NCI-H748 (cell line): ENCODE data around the gene HSPB9.
A peak's percentile ranks its signal among the peaks of the same experiment; 100 is the strongest.

Source experiments
- DNase-seq: peaks from one replicate; lab custom pipeline; 2025; ENCODE audit not compliant: unreplicated experiment; lab: John Stamatoyannopoulos, UW

HSPB9 gene, protein sequence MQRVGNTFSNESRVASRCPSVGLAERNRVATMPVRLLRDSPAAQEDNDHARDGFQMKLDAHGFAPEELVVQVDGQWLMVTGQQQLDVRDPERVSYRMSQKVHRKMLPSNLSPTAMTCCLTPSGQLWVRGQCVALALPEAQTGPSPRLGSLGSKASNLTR

DNA sequence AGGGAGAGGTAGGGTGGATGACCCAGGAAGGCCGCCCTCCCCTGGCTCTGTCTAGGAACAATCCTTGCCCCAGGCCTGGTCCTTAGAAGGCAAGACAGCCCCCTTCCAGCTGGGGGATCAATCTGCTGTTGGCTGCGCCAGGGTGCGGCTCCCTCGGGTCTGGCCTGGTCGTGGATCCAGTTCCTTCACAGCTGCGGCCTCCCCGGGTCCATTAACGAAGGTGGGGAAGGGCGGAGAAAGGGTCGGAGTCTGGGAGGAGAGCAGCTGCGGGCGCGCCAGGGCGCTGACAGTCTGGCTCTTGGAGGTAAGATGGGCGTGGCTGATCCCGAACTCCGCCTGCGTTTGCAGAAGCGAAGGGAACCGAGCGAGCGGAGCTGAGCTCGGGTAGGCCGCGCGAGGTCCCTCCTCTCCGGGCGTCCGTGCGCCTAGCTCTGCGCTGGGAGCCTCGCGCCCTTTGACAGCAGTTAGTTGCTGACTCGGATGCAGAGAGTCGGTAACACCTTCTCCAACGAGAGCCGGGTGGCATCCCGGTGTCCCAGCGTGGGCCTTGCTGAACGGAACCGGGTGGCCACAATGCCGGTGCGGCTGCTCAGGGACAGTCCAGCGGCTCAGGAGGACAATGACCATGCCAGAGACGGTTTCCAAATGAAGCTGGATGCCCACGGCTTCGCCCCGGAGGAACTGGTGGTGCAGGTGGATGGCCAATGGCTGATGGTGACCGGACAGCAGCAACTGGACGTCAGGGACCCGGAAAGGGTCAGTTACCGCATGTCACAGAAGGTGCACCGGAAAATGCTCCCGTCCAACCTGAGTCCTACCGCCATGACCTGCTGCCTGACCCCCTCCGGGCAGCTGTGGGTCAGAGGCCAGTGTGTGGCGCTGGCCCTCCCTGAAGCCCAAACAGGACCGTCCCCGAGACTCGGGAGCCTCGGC, at the start of gene HSPB9:
TSS of gene HSPB9 (plus strand) at position 434 of the 933 bp plus-strand sequence. CDS start at position 481, 47 bp downstream.
- DNase-seq: peak; percentile 86

GRCh38 chr17:42075789-42076188, 46.8 kb upstream of the HSPB9 start:
- DNase-seq: no peak

GRCh38 chr17:42076797-42077559, 45.6 kb upstream of the HSPB9 start:
- no peak for DNase-seq

DNA sequence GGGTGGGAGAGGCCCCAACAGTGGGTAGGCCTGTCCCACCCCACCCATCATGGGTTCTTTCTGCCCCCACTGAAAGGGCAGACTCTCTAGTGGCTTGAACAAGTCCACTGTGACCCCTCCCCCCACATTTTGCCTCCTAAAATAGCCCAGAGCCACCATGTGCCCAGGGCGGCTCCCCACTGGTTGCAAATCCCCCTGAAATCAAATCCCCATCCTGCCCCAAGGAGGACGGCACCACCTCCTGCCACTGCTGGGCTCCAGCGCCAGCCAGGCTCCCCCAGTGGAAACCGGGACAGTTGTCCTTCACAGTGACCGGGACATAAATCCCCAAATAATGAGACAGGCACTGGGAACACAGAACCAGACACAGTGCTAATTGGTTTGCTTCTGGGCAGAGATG, 44.8 kb upstream of the HSPB9 start:
- DNase-seq: no peak

DNA sequence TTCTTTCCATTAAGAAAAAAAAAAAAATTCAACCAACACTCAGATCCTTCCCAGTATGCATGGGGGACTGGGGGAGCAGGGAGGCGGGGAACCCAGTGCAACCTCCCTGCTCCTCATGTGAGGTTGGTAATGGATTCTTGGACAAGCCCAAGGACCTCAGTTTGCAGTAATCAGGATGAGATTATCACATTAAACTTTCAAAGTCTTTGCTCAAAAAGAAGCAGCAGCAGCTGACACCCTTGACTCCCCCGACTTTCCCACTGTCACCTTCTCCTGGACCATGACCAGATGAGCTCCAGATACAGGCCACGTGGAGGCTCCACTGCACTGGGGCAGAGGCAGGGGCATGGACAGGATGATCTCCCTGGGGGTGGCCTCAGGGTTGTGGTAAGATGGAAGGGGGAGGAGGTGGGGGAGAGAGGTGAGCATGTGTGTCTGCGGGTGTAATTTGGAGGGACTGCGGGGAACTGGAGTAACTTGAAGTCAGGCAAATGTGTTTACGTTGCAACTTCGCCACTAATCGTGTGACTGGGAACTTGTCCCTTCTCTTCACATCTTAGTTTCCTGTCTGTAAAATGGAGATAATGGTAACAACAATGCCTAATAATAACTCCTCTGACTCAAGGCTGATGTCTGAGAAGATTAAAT, 44.1 kb upstream of the HSPB9 start:
- DNase-seq: no peak

DNA sequence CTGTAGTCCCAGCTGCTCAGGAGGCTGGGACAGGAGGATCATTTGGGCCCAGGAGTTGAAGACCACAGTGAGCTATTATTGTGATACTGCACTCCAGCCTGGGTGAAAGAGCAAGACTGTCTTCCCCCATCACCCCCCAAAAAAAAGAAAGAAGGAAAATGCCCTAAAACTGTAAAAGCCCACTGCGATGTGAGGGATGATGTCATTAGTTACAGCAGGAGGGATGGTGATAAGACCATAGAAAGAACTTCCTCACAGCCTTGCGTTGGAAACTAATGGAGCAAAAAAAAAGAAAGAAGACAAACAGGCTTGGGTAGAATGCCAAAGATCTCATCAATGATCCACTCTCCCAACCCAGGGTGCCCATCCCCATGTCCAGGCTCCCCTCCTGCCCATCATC, 43.1 kb upstream of the HSPB9 start:
- DNase-seq: no peak

DNA sequence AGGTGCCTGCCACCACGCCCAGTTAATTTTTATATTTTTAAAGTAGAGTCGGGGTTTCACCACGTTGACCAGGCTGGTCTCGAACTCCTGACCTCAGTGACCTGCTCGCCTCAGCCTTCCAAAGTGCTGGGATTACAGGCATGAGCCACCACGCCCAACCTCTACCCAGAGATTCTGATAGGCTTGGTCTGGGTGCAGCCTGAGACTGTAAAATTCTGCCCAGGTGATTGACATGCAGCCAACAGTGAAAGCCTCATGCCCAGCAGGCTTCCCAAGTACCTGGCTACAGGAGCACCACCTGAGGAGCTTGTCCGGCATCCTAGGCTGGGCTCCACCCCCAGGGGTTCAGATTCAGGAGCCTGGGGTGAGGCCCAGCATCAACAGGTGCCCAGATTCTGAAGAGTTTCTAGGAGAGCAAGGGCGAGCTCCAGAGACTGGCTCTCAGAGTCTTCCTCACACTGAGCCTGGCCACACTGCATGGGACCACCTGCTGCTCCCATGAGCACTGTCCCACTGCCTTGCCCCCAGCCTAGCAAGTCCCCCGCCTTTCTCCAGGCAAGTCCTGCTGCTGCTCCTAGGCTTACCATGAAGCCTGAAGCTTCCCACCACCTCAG, 41.0 kb upstream of the HSPB9 start:
- no peak for DNase-seq

GRCh38 chr17:42087042-42087701, 35.4 kb upstream of the HSPB9 start:
- DNase-seq: no peak

- DNase-seq: peak; percentile 18
These were observed 34.6 kb upstream of the HSPB9 start for GRCh38 chr17:42087736-42088705.

DNA sequence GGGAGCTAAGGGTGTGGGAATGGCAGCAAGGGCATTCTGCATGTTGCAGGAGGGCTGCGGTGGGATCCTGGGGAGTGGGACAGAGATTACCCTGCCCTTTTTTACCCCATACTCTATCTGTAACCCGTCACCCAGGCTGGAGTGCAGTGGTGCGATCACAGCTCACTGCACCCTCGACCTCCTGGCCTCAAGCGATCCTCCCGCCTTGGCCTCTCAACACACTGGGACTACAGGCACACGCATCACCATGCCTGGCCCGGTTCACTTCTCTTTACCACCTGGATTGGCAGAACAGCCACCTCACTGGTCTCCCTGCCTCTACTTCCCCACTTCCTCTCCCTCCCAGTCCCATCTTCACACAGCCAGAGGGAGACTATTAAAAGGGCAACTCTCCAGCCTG, 33.9 kb upstream of the HSPB9 start:
- DNase-seq: no peak

GRCh38 chr17:42090964-42091790, 31.4 kb upstream of the HSPB9 start:
- DNase-seq: no peak

DNA sequence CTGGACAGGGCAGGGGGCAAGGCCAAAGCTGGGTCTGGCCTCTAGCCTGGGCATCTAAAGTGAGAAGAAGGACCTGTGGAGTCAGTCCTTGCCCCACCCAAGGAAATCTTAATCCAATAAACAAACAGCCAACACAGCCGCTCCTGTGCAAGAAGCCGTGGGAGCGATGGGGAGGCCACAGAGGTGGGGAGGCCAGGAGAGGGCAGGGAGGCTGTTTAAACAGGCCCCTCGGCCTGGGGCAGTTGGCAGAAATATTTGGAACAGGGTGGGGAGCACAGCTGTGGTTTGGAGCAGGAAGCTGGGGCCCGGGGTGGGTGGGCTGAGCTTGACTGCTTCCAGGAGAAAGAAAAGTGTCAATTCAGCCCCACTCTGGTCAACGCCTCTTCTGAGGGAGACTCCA, 29.7 kb upstream of the HSPB9 start:
- no peak for DNase-seq

DNA sequence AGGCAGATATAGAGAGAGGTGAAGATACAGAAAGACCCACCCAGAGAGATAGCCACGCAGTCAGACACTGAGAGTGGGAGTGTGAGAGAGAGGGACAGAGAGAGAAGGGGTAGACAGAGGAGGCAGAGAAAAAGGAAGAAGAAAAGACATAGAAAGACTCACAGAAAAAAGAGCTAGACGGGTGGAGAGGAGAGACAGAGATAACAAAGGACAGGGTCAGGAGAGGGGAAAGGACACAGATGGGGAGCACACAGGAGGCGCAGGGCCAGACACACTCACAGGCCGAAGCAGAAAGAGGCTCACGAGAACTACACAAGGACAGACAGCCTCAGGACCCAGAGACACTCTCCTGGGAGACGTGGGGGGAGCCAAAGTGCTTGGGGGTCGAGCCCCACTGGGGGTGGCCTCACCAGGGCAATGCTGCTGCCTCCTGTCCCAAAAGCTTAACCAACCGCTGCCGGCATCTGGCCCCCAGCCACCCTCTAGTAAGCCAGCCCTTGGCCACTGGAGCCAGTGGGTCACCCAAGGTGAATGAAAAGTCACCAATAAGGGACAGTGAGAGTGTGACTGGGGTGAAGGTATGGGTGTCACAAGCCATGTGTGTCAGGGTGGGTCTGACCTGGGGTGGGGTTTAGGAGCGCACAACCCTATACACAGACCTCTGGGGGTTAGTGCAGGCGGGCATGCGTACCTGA, 28.1 kb upstream of the HSPB9 start:
- DNase-seq: no peak

- DNase-seq: no peak
These were observed 26.1 kb upstream of the HSPB9 start for GRCh38 chr17:42096360-42097111.

GRCh38 chr17:42097691-42098631, 24.6 kb upstream of the HSPB9 start, which contains the start of gene ZNF385C:
ZNF385C (minus strand) TSS chr17:42098473; CDS start chr17:42063056, 35,417 bp downstream.
- DNase-seq: peak; percentile 44
